HG03097 (cell line): Measurements from ENCODE around the gene TBC1D32.
"Not testable (repeated sequence)": the region's sequence is repeated elsewhere in the genome, so short reads cannot be mapped to it uniquely, and the experiment has no call there.

Experiments
- ATAC-seq: cut with Tn5 transposase; IDR thresholded peaks from one replicate; pipeline ENCODE4 v1.9.1; 2021; ENCODE audit not compliant: unreplicated experiment, low FRiP score

Gene TBC1D32

GRCh38 chr6:121334299-121335086, at the start of gene TBC1D32:
Gene TBC1D32 (minus strand): TSS chr6:121334480. CDS start chr6:121334430, 50 bp downstream.
- ATAC-seq: peak; percentile 96

- no peak for ATAC-seq
Observed at GRCh38 chr6:121383478-121383877, 49.2 kb upstream of the TBC1D32 start.

- no peak for ATAC-seq
Observed at GRCh38 chr6:121382467-121383121, 48.3 kb upstream of the TBC1D32 start.

GRCh38 chr6:121376411-121376810, 42.1 kb upstream of the TBC1D32 start:
- no peak for ATAC-seq

DNA sequence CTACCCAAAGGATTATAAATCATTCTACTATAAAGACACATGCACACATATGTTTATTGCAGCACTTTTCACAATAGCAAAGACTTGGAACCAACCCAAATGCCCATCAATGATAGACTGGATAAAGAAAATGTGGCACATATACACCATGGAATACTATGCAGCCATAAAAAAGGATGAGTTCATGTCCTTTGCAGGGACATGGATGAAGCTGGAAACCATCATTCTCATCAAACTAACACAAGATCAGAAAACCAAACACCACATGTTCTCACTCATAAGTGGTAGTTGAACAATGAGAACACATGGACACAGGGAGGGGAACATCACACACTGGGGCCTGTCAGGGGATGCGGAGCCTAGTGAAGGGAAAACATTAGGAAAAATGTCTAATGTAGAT, 39.9 kb upstream of the TBC1D32 start:
- not testable (repeated sequence) for ATAC-seq

- ATAC-seq: no peak
Observed at GRCh38 chr6:121365536-121366521, 31.5 kb upstream of the TBC1D32 start.

GRCh38 chr6:121356575-121356974, 22.3 kb upstream of the TBC1D32 start:
- ATAC-seq: no peak

GRCh38 chr6:121354764-121355163, 20.5 kb upstream of the TBC1D32 start:
- ATAC-seq: no peak

- ATAC-seq: no peak
Observed at GRCh38 chr6:121352941-121353340, 18.7 kb upstream of the TBC1D32 start.

DNA sequence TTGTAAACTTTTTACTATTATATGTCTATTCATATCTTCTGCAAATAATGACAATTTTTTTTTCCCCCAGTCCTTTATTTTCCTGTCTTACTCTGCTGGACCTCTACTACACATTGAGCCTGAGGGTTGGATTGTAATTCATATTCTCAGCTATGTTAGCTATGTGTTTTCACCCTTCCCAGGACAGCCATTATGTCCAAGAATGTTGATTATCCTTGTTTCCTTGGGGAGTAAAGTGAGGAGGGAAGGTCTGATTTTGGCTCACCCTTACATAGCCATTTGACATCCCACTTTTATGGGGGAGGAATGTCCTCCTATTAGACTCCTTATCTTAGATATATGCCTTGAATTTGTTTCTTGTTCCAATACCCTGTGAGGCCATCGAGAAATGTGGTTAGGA, 17.6 kb upstream of the TBC1D32 start:
- no peak for ATAC-seq

DNA sequence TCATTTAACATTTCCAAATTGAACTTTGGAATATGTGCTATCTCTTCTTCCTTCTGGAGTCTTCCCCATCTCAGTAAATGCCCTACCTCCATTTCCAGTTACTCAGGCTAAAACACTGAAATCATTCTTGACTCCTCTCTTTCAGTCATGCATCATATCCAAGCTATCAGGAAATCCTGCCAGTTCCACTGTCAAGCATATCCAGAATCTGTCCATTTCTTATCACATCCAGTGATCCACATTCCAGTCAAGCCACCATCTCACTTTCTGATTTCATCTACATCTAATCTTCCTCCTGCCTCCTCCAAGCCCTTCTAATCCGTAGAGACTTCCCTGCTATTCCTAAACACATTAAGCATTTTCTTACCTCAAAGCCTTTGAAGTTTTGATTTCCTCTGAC, 15.3 kb upstream of the TBC1D32 start:
- no peak for ATAC-seq

DNA sequence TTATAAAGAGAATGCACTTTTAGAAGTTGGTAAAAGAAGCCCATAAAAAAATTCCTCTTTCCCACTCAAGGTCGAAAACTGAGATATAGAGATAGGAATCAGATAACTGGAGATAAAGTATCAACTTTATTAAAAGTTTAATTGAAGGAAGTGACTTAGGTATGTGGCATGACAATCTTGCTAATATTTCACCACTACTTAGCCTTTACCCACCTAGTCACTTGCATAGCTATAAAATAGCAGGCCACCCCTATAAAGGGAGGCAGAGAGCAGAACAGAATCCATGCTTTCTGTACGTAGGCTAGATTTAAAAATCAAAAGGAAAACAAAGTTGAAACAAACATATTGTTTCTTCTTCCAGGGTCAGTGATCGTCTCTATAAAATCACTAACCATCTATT, 13.2 kb upstream of the TBC1D32 start:
- ATAC-seq: no peak

- no peak for ATAC-seq
Observed at GRCh38 chr6:121344539-121344938, 10.3 kb upstream of the TBC1D32 start.

DNA sequence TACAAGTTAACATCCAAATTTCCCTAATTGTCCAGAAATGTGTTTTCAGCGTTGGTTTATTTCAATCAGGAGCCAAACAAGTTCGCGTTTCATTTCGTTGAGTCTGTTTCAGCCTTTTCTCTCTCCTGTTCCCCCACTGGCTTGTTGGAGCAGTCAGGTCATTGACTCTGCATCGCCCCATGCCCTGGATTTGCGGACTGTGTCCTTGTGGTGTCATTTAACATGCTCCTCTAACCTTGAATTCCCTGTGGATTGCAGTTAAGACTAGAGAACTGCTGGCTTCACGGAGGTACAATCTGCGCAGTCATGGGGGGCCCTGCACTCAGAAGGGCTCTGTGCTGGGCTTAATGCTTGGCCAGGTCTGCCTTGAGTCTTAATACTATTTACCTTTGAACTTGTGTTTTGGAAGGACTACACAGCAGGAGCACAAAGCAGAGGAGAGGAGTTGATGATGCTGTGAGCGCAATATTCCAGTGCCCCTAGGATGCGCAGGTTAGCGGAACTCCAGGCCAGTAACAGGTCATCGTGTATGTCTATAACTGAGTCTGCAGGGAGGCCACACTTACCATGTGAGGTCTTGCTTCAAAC, 5.5 kb upstream of the TBC1D32 start:
- ATAC-seq: no peak

DNA sequence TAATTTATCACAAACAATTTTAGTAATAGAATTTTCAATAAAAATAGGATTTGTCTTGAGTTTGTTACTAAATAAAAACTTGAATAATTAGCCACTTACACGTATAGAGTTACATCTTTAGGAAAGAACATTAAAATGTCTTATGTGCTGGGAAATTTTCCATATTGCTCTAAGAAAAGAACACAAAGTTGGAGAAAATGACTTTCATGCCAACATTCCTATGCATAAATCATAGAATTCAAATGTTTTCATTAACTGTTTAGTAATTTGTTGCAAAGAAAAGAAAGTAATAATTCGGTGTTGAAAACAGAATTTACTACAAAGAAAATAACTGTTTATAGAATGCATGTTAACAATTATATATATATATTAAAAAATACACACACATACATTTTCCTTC, 4.7 kb upstream of the TBC1D32 start:
- no peak for ATAC-seq

DNA sequence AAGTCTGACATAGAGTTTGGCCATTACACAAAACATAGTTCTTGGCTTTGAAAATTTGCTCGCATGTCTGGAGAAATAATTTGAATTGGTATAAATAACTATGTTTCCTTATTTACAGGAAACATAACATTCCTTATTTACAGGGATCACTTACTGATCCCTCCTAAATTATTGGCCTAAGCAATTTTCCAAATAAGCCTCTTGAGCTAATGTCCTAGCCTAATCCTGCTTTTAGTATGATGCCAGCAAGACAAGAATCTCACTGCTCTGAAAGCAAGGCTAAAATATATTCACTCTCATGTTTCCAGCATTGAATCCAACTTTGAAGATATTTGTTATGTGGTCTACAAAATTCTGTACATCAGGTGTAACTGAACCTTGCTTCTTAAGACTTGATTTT, 4.1 kb upstream of the TBC1D32 start:
- no peak for ATAC-seq

DNA sequence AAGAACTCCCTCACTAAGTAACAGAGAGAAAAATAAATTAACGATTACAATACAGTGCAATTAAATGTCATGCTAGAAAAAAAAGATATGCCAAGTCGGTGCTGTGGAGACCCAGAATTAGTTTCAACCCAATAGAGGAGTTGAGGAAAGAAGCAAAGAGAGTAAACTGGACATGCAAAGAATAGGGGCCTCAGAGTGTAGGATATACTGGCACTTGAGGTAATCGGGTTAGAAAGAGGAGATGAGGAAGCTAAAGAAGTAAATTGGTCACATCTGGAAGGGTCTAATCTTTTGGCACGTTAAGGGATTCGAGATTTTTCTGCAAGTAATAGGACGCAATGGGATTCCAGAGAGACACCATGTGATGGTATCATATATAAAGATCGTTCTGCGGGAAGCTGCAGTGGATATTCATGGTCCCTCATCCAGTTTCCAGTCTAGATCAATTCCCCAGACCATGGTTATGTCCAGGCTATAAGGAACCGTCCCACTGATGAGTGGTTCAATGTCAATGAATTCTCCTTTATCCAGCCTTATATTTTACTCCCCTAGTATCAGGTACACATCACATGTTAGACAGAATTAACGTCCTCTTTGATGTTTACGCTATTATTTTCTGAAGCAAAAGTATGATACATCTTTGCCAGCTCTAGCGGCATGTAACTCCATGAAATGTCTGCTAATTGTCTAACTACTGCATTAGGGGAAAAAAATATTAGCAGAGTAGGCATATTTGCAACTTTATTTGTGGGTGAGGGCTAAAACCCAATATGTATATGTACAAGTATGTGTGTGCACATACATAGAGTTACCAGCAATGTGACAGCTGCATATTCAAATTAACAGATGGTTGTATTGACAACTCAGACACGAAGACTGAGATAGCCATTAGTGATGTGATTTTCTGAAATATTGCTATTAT, 1.1 kb upstream of the TBC1D32 start:
- ATAC-seq: peak; percentile 1

DNA sequence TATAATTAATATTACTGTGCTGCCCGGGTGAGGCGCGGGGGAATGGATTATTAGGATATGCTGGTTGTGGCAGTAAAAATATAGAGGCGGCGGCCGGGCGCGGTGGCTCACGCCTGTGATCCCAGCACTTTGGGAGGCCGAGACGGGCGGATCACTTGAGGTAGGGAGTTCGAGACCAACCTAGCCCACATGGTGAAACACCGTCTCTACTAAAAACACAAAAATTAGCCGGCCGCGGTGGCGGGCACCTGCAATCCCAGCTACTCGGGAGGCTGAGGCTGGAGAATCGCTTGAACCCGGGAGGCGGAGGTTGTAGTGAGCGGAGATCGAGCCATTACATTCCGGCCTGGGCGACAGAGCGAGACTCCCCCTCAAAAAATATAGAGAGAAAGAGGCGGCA, 586 bp downstream of the TBC1D32 start:
- ATAC-seq: not testable (repeated sequence)

GRCh38 chr6:121333196-121333595, 1.1 kb downstream of the TBC1D32 start:
- no peak for ATAC-seq

DNA sequence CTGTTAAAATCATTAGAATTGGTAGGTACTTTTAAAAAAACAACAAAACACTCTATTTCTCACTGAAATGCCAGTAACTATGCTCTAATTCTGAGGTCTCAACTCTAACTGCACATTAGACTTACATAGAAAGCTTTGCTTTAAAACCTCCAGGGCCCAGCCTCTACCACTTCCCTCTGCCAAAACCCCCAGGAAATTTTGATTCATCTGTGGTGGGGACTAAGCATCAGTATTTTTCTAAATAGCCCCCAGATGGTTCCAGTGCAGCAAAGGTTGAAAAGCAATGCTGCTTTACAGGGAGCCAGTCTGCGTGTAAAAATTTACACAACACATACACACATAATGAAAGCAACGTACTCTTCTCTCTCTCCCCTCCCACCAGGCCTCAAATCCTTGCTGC, 3.8 kb downstream of the TBC1D32 start:
- ATAC-seq: no peak
